PC-9 (cell line): ENCODE data around the gene TUBGCP6.
"Not testable (repeated sequence)": the region's sequence is repeated elsewhere in the genome, so short reads cannot be mapped to it uniquely, and the experiment has no call there.

Source experiments
- CTCF ChIP-seq: fragments of 200-600 bp; sonication (generic); conservative IDR thresholded peaks from 2 replicates; pipeline ENCODE4 v1.6.1; 2017; ENCODE audit warnings: mixed run types, antibody characterized with exemption, mild to moderate bottlenecking, moderate library complexity
- EZH2 ChIP-seq: fragments of 200-600 bp; sonication (generic); IDR thresholded peaks from 2 replicates; pipeline ENCODE4 v1.8.0; 2017; ENCODE audit warnings: antibody characterized with exemption, low read depth

- not testable (repeated sequence) for TF ChIP-seq EZH2
- peak; percentile 15; the same call in 1 of the 2 replicates for TF ChIP-seq CTCF
These were observed 28.5 kb upstream of the TUBGCP6 start for GRCh38 chr22:50273352-50273751.
